ENCODE measurements around the gene APC.
"Not testable (repeated sequence)": the region's sequence is repeated elsewhere in the genome, so short reads cannot be mapped to it uniquely, and the experiment has no call there.

Gene APC

DNA sequence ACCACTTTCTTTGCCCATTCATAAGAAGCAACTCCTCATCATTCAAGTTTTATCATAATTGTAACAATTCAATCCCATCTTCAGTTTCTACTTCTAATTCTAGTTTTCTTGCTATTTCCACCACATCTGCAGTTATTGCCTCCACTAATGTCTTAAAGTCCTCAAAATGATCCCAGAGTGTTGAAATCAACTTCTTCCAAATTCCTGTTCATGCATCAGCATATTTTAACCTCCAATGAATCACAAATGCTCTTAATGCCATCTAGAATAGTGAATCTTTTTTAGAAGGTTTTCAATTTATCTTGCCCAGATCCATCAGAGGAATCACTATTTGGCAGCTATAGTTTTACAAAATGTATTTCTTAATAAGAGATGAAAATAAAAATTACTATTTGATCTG, 120.2 kb downstream of the APC start:
- DNase-seq (ENCODE audit: low read depth) = no peak

DNA sequence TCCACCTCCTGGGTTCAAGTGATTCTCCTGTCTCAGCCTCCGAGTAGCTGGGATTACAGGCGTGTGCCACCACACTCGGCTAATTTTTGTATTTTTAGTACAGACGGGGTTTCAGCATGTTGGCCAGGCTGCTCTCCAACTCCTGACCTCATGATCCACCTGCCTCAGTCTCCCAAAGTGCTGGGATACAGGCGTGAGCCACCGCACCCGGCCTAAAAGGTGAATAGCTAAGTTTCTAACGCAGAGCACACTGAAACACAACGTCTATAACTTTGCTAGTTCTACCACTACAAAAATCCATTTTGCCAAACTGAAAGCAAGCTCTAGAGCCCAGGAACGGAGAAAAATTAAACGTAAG, 122.9 kb downstream of the APC start:
- not testable (repeated sequence) for DNase-seq (ENCODE audit: low read depth)

DNA sequence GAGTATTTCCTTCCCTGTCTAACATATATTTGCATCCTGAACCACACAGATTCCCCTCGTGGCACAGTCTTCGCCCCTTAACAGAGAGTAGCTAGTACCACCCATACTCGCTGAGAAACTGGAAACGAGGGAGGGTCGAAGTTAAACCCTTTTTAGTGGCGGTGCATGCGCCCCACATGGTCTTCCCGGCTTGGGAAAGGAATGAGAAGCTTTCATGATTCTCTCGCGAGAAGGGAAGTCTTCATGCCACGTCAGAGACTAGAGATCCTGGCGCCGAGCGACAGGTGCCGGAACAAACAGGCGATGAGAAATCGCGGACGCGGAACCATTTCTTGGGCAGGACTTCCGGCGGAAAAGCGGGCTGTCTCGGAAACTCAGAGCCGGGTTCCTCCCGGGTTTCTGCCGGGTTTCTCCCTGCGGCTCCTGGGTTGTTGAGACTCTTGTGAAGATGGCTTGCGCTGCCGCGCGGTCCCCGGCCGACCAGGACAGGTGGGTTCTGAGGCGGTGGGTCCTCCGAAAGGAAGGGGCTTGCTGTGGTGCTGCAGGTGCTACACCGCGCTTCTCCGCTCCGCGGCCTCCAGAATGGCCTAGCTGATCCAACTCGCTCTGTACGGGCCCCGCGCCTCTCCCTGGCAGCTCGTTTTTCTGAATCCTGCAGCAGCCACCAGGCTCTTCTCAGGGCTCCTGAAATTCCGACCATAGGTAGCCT, 123.4 kb downstream of the APC start, which contains the start of gene SRP19:
Gene SRP19 (plus strand): TSS at position 359 of the 709 bp plus-strand sequence. CDS start 90 bp downstream, at position 449.
- DNase-seq (ENCODE audit: low read depth) = peak; percentile 79

- DNase-seq (ENCODE audit: low read depth) = no peak
Observed at GRCh38 chr5:112861638-112861985, 123.9 kb downstream of the APC start.

DNA sequence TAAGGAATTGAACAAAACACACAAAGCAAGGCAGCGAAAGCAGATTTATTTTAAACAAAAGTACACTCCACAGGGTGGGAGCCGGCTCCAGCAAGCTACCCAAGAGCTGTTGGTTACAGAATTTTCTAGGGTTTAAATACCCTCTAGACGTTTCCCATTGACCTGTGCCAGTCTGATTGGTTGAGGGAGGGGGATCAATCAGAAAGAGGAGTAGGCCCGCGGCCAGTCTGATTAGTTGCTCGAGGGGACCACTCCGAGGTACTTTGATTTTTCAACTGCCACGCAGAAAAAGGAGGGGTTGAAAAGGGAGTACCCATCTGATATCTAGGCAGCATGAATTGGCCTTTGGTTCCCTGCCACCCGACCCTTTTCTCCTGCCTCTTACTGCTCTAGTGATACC, 124.4 kb downstream of the APC start:
- no peak for DNase-seq (ENCODE audit: low read depth)

GRCh38 chr5:112863549-112863948, 125.9 kb downstream of the APC start:
- no peak for DNase-seq (ENCODE audit: low read depth)

- DNase-seq (ENCODE audit: low read depth) = no peak
Observed at GRCh38 chr5:112865128-112865527, 127.4 kb downstream of the APC start.

- DNase-seq (ENCODE audit: low read depth) = no peak
Observed at GRCh38 chr5:112866739-112867138, 129.1 kb downstream of the APC start.

- no peak for DNase-seq (ENCODE audit: low read depth)
Observed at GRCh38 chr5:112867411-112867810, 129.7 kb downstream of the APC start.

GRCh38 chr5:112869948-112870347, 132.3 kb downstream of the APC start:
- DNase-seq (ENCODE audit: low read depth) = no peak

GRCh38 chr5:112870966-112871365, 133.3 kb downstream of the APC start:
- DNase-seq (ENCODE audit: low read depth) = no peak

- DNase-seq (ENCODE audit: low read depth) = no peak
Observed at GRCh38 chr5:112876362-112876761, 138.7 kb downstream of the APC start.

DNA sequence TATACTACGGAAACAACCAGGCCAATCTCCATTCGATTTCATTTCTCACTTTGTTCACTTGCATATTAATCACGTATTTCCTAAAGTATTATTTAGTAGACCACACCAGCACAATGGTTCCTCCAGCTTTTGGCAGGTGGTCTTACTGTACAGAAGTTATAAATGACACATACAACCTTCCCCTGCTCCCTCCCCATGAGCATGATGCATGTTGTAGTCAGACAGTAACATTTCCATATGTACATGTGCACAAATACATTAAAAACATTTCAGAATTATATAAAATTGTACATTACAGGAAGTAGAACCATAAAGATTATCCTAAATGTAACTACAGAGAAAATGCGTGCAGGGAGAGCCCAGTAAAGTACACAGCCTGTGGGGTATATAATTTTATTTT, 140.4 kb downstream of the APC start:
- no peak for DNase-seq (ENCODE audit: low read depth)

DNA sequence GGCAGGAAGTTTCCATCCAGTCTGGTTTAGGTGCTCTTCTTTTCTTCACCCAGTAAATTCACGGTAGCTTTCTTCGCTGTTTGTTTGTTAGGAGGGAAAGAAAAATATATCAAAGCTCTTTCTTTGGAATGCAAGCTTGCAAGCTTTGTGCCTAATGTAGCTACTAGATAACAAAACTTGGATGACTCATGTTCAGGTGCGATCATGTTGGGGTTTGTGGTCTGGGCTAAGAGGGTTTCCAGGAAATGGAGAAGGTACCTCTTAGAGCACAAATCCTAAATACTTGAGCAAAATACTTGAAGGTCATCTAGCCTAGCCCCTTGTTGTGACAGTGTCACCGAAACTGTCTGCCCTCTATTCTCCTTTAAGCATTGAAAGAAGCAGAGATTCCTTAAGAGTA, 141.1 kb downstream of the APC start:
- peak; percentile 27 for DNase-seq (ENCODE audit: low read depth)

- DNase-seq (ENCODE audit: low read depth) = no peak
Observed at GRCh38 chr5:112880219-112880964, 142.7 kb downstream of the APC start.

DNA sequence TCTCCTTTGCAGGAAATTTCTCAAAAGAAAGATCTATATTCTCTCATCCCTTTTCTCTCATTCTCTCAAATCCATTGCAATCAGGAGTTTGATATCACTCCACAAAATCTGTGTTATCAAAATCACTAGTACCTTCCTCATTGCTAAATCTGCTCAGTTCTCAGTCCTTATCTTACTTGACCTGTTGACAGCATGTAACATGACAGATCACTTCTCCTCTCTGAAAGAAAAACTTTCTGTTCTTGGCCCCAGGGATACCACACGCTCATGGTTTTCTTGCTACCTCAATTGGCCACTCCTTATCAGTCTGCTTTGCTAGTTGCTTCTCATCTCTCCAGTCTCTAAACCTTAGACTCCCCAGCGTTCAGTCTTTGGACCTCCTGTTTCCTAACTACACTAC, 145.5 kb downstream of the APC start:
- no peak for DNase-seq (ENCODE audit: low read depth)

- no peak for DNase-seq (ENCODE audit: low read depth)
Observed at GRCh38 chr5:112885001-112885400, 147.3 kb downstream of the APC start.

- no peak for DNase-seq (ENCODE audit: low read depth)
Observed at GRCh38 chr5:112886975-112887374, 149.3 kb downstream of the APC start.

DNA sequence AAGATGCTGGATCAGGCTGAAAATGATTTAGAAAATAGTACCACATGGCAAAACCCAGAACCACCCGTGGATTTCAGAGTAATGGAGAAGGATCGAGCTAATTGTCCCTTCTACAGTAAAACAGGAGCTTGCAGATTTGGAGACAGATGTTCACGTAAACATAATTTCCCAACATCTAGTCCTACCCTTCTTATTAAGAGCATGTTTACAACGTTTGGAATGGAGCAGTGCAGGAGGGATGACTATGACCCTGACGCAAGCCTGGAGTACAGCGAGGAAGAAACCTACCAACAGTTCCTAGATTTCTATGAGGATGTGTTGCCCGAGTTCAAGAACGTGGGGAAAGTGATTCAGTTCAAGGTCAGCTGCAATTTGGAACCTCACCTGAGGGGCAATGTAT, 154.4 kb downstream of the APC start:
- not testable (repeated sequence) for DNase-seq (ENCODE audit: low read depth)

GRCh38 chr5:112892776-112893175, 155.1 kb downstream of the APC start:
- no peak for DNase-seq (ENCODE audit: low read depth)

- no peak for DNase-seq (ENCODE audit: low read depth)
Observed at GRCh38 chr5:112895682-112896081, 158.0 kb downstream of the APC start.
